GM12874 (cell line): ENCODE results near the gene SYNE1.

Source experiments
- CTCF ChIP-seq: IDR thresholded peaks from 2 replicates; pipeline ENCODE4 v1.5.1; 2011; ENCODE audit warnings: low read depth, mild to moderate bottlenecking, control low read depth, low read length, moderate library complexity; ENCODE audit not compliant: insufficient read depth

SYNE1 gene

GRCh38 chr6:152557502-152557901, 79.7 kb downstream of the SYNE1 start:
- no peak for TF ChIP-seq CTCF

DNA sequence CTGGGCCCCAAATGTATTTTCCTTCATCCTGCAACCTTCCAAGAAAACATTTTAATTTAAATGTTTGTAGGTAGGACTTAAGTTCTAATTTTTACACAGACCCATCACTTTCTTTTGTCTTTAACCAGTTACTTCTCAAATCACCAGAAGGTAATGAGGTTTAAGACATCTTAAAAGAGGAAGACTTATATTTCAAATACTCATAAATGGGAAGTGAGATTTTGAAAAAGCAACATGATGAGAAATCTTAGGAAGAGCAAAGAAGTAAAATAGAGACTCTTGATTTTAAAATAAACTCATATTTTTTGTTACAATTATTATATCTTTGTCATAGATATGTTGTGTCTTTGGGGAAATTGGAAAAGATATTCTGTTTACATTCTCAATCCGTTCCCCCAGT, 82.3 kb downstream of the SYNE1 start:
- no peak for TF ChIP-seq CTCF

- TF ChIP-seq CTCF: peak; percentile 75
These were observed 84.4 kb downstream of the SYNE1 start for GRCh38 chr6:152552616-152553209.

DNA sequence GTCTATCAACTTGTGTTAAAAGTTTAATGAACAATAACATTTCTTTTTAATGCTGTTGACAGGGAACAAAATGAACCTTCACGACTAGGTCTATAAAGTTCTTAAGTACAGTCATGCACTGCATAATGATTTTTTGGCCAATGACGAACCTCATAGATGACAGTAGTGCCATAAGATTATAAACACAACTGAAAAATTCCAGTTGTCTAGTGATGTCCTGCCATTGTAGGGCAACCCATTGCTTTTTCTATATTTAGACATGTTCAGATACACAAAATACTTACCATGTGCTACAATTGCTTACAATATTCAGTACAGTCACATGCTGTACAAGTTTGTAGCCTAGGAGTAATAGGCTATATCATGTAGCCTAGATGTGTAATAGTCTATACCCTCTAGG, 93.6 kb downstream of the SYNE1 start:
- no peak for TF ChIP-seq CTCF

- TF ChIP-seq CTCF: no peak
These were observed 96.8 kb downstream of the SYNE1 start for GRCh38 chr6:152540381-152540780.

DNA sequence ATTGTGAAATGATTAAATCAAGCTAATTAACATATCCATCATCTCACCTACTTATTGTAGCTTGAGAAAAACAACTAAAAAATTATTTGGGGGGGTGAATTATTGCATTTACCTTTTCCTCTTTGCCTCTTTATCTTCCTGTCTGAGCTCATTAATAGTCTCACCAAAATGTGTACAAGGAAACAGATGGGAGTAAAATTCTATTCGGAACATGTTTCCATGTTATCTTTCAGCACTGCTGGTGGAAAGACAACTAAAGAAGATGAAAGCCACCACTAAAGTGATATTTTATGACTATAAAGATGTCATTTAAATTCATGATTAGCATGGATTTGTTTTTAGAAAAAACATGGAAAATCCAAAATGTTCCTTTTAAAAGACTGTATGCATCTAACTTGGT, 102.6 kb downstream of the SYNE1 start:
- no peak for TF ChIP-seq CTCF

DNA sequence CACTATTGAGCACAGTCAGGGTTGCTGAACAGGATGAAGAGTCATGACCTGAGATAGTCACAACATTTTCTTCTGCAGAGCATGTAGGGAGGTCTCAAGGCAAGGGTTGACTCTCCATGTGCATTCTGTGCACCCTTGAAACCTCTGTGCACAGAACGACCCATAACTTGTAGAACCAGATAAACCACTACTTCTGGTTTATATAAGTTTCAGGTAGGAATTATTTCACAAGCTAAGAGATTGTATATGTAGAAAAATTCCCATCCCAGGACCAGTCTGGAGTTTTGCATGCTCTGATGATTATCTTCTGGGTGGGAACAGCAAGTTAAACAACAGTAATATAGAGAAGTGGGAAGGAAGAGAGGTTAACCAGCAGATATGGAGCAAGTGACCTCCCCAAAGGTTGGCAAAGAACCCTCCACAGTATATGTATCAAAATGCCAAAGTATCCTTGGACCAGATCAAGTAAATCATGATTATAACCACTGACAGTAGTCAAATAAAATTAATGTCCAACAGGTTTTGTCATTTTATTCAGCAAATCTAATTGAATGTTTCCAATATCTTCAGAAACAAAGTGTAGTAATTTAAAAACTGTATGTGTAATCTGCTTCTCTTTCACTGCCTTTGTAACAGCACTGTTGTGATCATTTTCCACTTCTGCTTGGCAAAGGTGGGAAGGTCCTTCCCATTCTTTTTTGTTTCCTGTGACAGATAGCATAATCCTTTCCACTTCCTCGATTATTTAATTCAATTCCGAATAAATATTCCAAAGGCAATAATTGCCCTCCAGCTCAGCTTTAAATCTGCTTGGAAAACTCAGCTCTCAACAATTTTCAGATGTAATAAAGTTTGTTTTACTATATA, 104.4 kb downstream of the SYNE1 start:
- no peak for TF ChIP-seq CTCF
